B cell (primary cell): Measurements from ENCODE around the gene DCBLD2. TPM values are rescaled to one million over a fixed set of nuclear protein-coding genes. Genes with fewer than 3 reads are reported as not detected.

Source experiments
- ATAC-seq: fragments of 200-7000 bp; cut with Tn5 transposase; one replicate; pipeline ENCODE4 v1.10.0; 2021; ENCODE audit warnings: low read depth, mild to moderate bottlenecking, moderate number of reproducible peaks, moderate library complexity
- CTCF ChIA-PET: fragments of 350-600 bp; sonication (Branson Sonifier 250); formaldehyde crosslinking; loops from one replicate; lab custom pipeline; 2021; ENCODE audit warnings: antibody characterized with exemption, inconsistent platforms; lab: Charles Lee
- POLR2A ChIA-PET: fragments of 350-600 bp; sonication (Branson Sonifier 250); formaldehyde crosslinking; loops from one replicate; lab custom pipeline; 2021; ENCODE audit warnings: antibody characterized with exemption; lab: Charles Lee
- DNase-seq: peaks from one replicate; pipeline ENCODE4 v3.0.0; 2013
- H2AFZ ChIP-seq: 2 replicates; pipeline ENCODE4 v1.6.1; 2012; ENCODE audit warnings: mild to moderate bottlenecking, low read depth, low read length; ENCODE audit not compliant: insufficient read depth, poor library complexity, severe bottlenecking
- H3K27ac ChIP-seq, 2 donors: 1 replicate in 1 of 2; 2 replicates in 1 of 2; pipeline ENCODE4 v1.5.1; 2012 to 2013; ENCODE audit warnings: low read length in 2 of 2, mild to moderate bottlenecking in 2 of 2, moderate library complexity in 1 of 2
- H3K27me3 ChIP-seq, 4 experiments: fragments of 200-600 bp in 1 of 4; sonication (generic) in 1 of 4; replicated peaks in 1 of 4; 1 replicate in 2 of 4; 2 replicates in 2 of 4; pipeline versions ENCODE4 v1.6.1 to v1.7.0; 2013 to 2016; ENCODE audit warnings: low read length in 3 of 4, mild to moderate bottlenecking in 2 of 4, mixed read lengths in 1 of 4, moderate library complexity in 1 of 4; ENCODE audit not compliant: insufficient read depth in 4 of 4, control insufficient read depth in 3 of 4; ENCODE audit errors: control extremely low read depth in 1 of 4
- H3K36me3 ChIP-seq, 2 experiments: replicated peaks in 1 of 2; 1 replicate in 1 of 2; 2 replicates in 1 of 2; pipeline versions ENCODE4 v1.6.1 to v1.7.1; 2013; ENCODE audit warnings: low read length in 1 of 2; ENCODE audit not compliant: insufficient read depth in 2 of 2, control insufficient read depth in 1 of 2; ENCODE audit errors: control extremely low read depth in 1 of 2, extremely low read depth in 1 of 2
- H3K4me1 ChIP-seq, 2 donors: fragments of 200-600 bp in 1 of 2; sonication (generic) in 1 of 2; 1 replicate in 1 of 2; 2 replicates in 1 of 2; pipeline versions ENCODE4 v1.5.1 to v1.6.1; 2013 to 2017; ENCODE audit warnings: low read length in 2 of 2; ENCODE audit not compliant: control insufficient read depth in 2 of 2, insufficient read depth in 2 of 2
- H3K4me2 ChIP-seq: replicated peaks from 2 replicates; pipeline ENCODE3; 2012; ENCODE audit warnings: mild to moderate bottlenecking, low read depth, low read length; ENCODE audit not compliant: poor library complexity, severe bottlenecking
- H3K4me3 ChIP-seq, 5 experiments: fragments of 200-600 bp in 1 of 5; sonication (generic) in 1 of 5; 1 replicate in 3 of 5; 2 replicates in 2 of 5; pipeline versions ENCODE4 v1.5.1 to v1.7.0; 2011 to 2016; ENCODE audit warnings: low read length in 4 of 5, mild to moderate bottlenecking in 4 of 5, low read depth in 2 of 5, control low read depth in 1 of 5, moderate library complexity in 1 of 5; ENCODE audit not compliant: insufficient read depth in 1 of 5; ENCODE audit errors: control extremely low read depth in 1 of 5, extremely low read depth in 1 of 5
- H3K79me2 ChIP-seq: fragments of 200-600 bp; sonication (generic); one replicate; pipeline ENCODE4 v1.6.0; 2016; ENCODE audit warnings: low read length; ENCODE audit not compliant: control insufficient read depth, insufficient read depth
- H3K9ac ChIP-seq: fragments of 200-600 bp; sonication (generic); 2 replicates; pipeline ENCODE4 v1.6.1; 2017; ENCODE audit warnings: mild to moderate bottlenecking, low read length, moderate library complexity
- H3K9me3 ChIP-seq, 3 donors: one replicate each; pipeline versions ENCODE4 v1.6.1 to v1.7.1; 2013; ENCODE audit warnings: low read length in 2 of 3; ENCODE audit not compliant: control insufficient read depth in 2 of 3, insufficient read depth in 1 of 3; ENCODE audit errors: control extremely low read depth in 1 of 3
- H4K20me1 ChIP-seq: 2 replicates; pipeline ENCODE4 v1.6.0; 2012; ENCODE audit warnings: mild to moderate bottlenecking, low read length; ENCODE audit not compliant: insufficient read depth, control insufficient read depth, poor library complexity, severe bottlenecking
- H3K27ac Mint-ChIP-seq: one replicate; pipeline ENCODE4 v1.8.0; 2021; ENCODE audit warnings: mixed read lengths
- H3K27me3 Mint-ChIP-seq: one replicate; pipeline ENCODE4 v1.8.0; 2021; ENCODE audit warnings: mixed read lengths
- H3K4me1 Mint-ChIP-seq: one replicate; pipeline ENCODE4 v1.8.0; 2021; ENCODE audit warnings: mixed read lengths
- H3K4me3 Mint-ChIP-seq: one replicate; pipeline ENCODE4 v1.8.0; 2021; ENCODE audit warnings: mixed read lengths
- H3K9me3 Mint-ChIP-seq: one replicate; pipeline ENCODE4 v1.8.0; 2022; ENCODE audit warnings: mixed read lengths; ENCODE audit not compliant: insufficient read depth
- CTCF ChIP-seq: fragments of 200-600 bp; IDR thresholded peaks from one replicate; pipeline ENCODE4 v1.8.0; 2022; ENCODE audit warnings: antibody characterized with exemption, mild to moderate bottlenecking
- EZH2 ChIP-seq: IDR thresholded peaks from 2 replicates; pipeline ENCODE4 v1.6.1; 2012; ENCODE audit warnings: borderline replicate concordance, low read depth, mild to moderate bottlenecking, moderate library complexity, low read length; ENCODE audit not compliant: insufficient read depth, poor library complexity, severe bottlenecking
- WGBS: methylation state at CpG from one replicate; pipeline ENCODE4 v1.1.5; 2013; ENCODE audit warnings: missing lambda C conversion rate; ENCODE audit not compliant: insufficient coverage; 5-methylcytosine and 5-hydroxymethylcytosine counted together
- intact Hi-C: fragments of 100-400 bp; cut with micrococcal nuclease; formaldehyde crosslinking; loops from one replicate; pipeline ENCODE4 v1.10.0; 2022
- polyA minus RNA-seq: library from RNA; depleted of rRNA, polyadenylated mRNA; stranded (reverse); fragments of >200 nt; gene quantifications from 2 replicates; pipeline ENCODE4 v1.2.3, GENCODE V29; 2012
- polyA plus RNA-seq: library from polyadenylated mRNA; depleted of rRNA; stranded (reverse); fragments of >200 nt; gene quantifications from 2 replicates; pipeline ENCODE4 v1.2.3, GENCODE V29; 2012
- total RNA-seq, 2 donors: library from RNA; stranded (reverse); fragments of 120-200 nt in 1 of 2; gene quantifications; 1 replicate in 1 of 2; 2 replicates in 1 of 2; pipeline versions ENCODE4 v1.2.3 to v1.2.4, GENCODE V29; 2013 to 2022

DCBLD2 gene
- total RNA-seq = 2.1 and 3.5 TPM in 2 replicates
- total RNA-seq (2013) = 1.2 TPM
- polyA plus RNA-seq = 0.37 and 0.58 TPM in 2 replicates
- 0.50 and 0.69 TPM in 2 replicates for polyA minus RNA-seq

- Histone ChIP-seq H3K9ac (peak within 1 kb of the TSS; percentile 83), H3K4me2 (peak within 1 kb of the TSS; percentile 98), H4K20me1 (no peaks in the 10 kb centered on the region), H3K4me1 (peaks cover 10 to 12% of the 10 kb centered on the region in 2 donors), H3K27ac (peak within 1 kb of the TSS in 1 of 2 donors; percentile 64), H3K36me3 (no peaks in the 10 kb centered on the region), H3K27me3 (peaks cover 0 to 7% (median 2%) of the 10 kb centered on the region in 4 experiments), H3K79me2 (no peaks in the 10 kb centered on the region), H2AFZ (peak within 1 kb of the TSS; percentile 95), H3K9me3 (no peaks in the 10 kb centered on the region), H3K4me3 (peak within 1 kb of the TSS; percentile 60 to 93 (median 68))
- Mint-ChIP-seq H3K27me3 (peaks cover 12% of the 10 kb centered on the region), H3K4me3 (peak within 1 kb of the TSS; percentile 97), H3K4me1 (peaks cover 17% of the 10 kb centered on the region), H3K9me3 (no peaks in the 10 kb centered on the region), H3K27ac (peak within 1 kb of the TSS; percentile 84)
- intact Hi-C loops = loop anchor here (2.0 to 10.0 kb wide), 5 partner anchors 309 to 1806 kb away; partner anchors contain the start of genes ARL6, CPOX, TBC1D23 and TFG
- POLR2A ChIA-PET = no interaction called here
- TF ChIP-seq CTCF (no peak), EZH2 (no peak)
- ATAC-seq (peak; percentile 98), DNase-seq (peak; percentile 95)
- WGBS = under 1% methylated on average over 70 of the region's 86 CpGs
- CTCF ChIA-PET = interaction anchor here (0.6 to 1.0 kb wide), 4 partner anchors 32 to 299 kb away, joined by 3 to 5 read pairs (median 3); no protein-coding TSS in a partner anchor
These were observed at the start of gene DCBLD2 for GRCh38 chr3:98901392-98902350. TSS of gene DCBLD2 (minus strand) at chr3:98901695. CDS start at chr3:98901326, 369 bp downstream.
